Neural cell (in vitro differentiated cells): ENCODE data around the gene SFT2D2. TPM values are rescaled to one million over a fixed set of nuclear protein-coding genes. Genes with fewer than 3 reads are reported as not detected.

ENCODE experiments used
- H2AFZ ChIP-seq: fragments of 200-600, 300-800 bp; sonication (generic), shearing (Covaris generic); 2 replicates; pipeline ENCODE4 v1.6.0; 2014; ENCODE audit warnings: low read depth, mild to moderate bottlenecking, antibody characterized with exemption, low read length, moderate library complexity
- H3F3A ChIP-seq: fragments of 200-600 bp; shearing (Covaris generic); 2 replicates; pipeline ENCODE4 v1.6.1; 2016; ENCODE audit warnings: mild to moderate bottlenecking, moderate library complexity, mixed read lengths, antibody characterized with exemption, low read length; ENCODE audit not compliant: insufficient read depth, poor library complexity, severe bottlenecking
- H3K27ac ChIP-seq: fragments of 200-600, 300-800 bp; sonication (generic), shearing (Covaris generic); 2 replicates; pipeline ENCODE4 v1.5.1; 2014; ENCODE audit warnings: mild to moderate bottlenecking, low read length, moderate library complexity
- H3K27me3 ChIP-seq: fragments of 300-800, 200-600 bp; sonication (generic), shearing (Covaris generic); 2 replicates; pipeline ENCODE4 v1.6.0; 2014; ENCODE audit warnings: mild to moderate bottlenecking, low read depth, low read length, moderate library complexity; ENCODE audit not compliant: insufficient read depth
- H3K36me3 ChIP-seq: fragments of 300-800, 200-600 bp; sonication (generic), shearing (Covaris generic); 2 replicates; pipeline ENCODE4 v1.5.1; 2014; ENCODE audit warnings: mild to moderate bottlenecking, antibody characterized with exemption, low read length, moderate library complexity; ENCODE audit not compliant: insufficient read depth
- H3K4me2 ChIP-seq: fragments of 300-800, 200-600 bp; sonication (generic), shearing (Covaris generic); 2 replicates; pipeline ENCODE4 v1.6.0; 2014; ENCODE audit warnings: mild to moderate bottlenecking, low read length
- H3K4me3 ChIP-seq: fragments of 300-800, 200-600 bp; sonication (generic), shearing (Covaris generic); 2 replicates; pipeline ENCODE4 v1.5.1; 2014; ENCODE audit warnings: mild to moderate bottlenecking, low read length, moderate library complexity
- H3K79me2 ChIP-seq: fragments of 200-600 bp; shearing (Covaris generic); replicated peaks from 2 replicates; pipeline ENCODE4 v1.6.0; 2014; ENCODE audit warnings: mild to moderate bottlenecking, low read length, moderate library complexity; ENCODE audit not compliant: insufficient read depth
- H3K9ac ChIP-seq: fragments of 300-800, 200-600 bp; sonication (generic), shearing (Covaris generic); 2 replicates; pipeline ENCODE4 v1.6.1; 2016; ENCODE audit warnings: mild to moderate bottlenecking, low read length, mixed read lengths
- H3K9me2 ChIP-seq: fragments of 200-600 bp; shearing (Covaris generic); 2 replicates; pipeline ENCODE4 v1.6.1; 2016; ENCODE audit warnings: mild to moderate bottlenecking, low read length, mixed read lengths; ENCODE audit not compliant: insufficient read depth
- H3K9me3 ChIP-seq: fragments of 200-600, 300-800 bp; sonication (generic), shearing (Covaris generic); 2 replicates; pipeline ENCODE4 v1.6.1; 2016; ENCODE audit warnings: mild to moderate bottlenecking, mixed run types, low read length, moderate library complexity, mixed read lengths
- H4K20me1 ChIP-seq: fragments of 200-600 bp; shearing (Covaris generic); 2 replicates; pipeline ENCODE4 v1.6.1; 2016; ENCODE audit warnings: mild to moderate bottlenecking, mixed run types; ENCODE audit not compliant: insufficient read depth
- CTCF ChIP-seq: fragments of 450-650 bp; IDR thresholded peaks from 2 replicates; pipeline ENCODE4 v1.5.1; 2014; ENCODE audit warnings: antibody characterized with exemption, mild to moderate bottlenecking, moderate library complexity; ENCODE audit not compliant: poor library complexity, severe bottlenecking
- EP300 ChIP-seq: fragments of 450-650 bp; conservative IDR thresholded peaks from 2 replicates; pipeline ENCODE4 v1.6.1; 2014; ENCODE audit warnings: antibody characterized with exemption, mild to moderate bottlenecking, moderate library complexity; ENCODE audit not compliant: poor library complexity, severe bottlenecking
- EZH2 ChIP-seq: fragments of 200-600, 300-800 bp; shearing (Covaris generic), sonication (generic); IDR thresholded peaks from 2 replicates; pipeline ENCODE4 v1.6.1; 2014; ENCODE audit warnings: antibody characterized with exemption, low read length, borderline replicate concordance, mild to moderate bottlenecking; ENCODE audit not compliant: insufficient read depth, poor library complexity, severe bottlenecking
- MXI1 ChIP-seq: fragments of 450-650 bp; conservative IDR thresholded peaks from 2 replicates; pipeline ENCODE4 v1.6.1; 2014; ENCODE audit warnings: antibody characterized with exemption, mild to moderate bottlenecking; ENCODE audit not compliant: poor library complexity, severe bottlenecking
- POLR2AphosphoS5 ChIP-seq: IDR thresholded peaks from 2 replicates; pipeline ENCODE4 v1.6.1; 2012
- RAD21 ChIP-seq: fragments of 450-650 bp; conservative IDR thresholded peaks from 2 replicates; pipeline ENCODE4 v1.6.1; 2014; ENCODE audit warnings: antibody characterized with exemption, mild to moderate bottlenecking, moderate library complexity
- REST ChIP-seq: IDR thresholded peaks from 2 replicates; pipeline ENCODE4 v1.6.1; 2012; ENCODE audit warnings: borderline replicate concordance
- SMC3 ChIP-seq: fragments of 450-650 bp; conservative IDR thresholded peaks from 2 replicates; pipeline ENCODE4 v1.6.1; 2014; ENCODE audit warnings: antibody characterized with exemption, mild to moderate bottlenecking, moderate library complexity; ENCODE audit not compliant: poor library complexity
- TAF1 ChIP-seq: IDR thresholded peaks from 2 replicates; pipeline ENCODE4 v1.6.1; 2012; ENCODE audit warnings: low read depth
- polyA plus RNA-seq: library from polyadenylated mRNA; depleted of rRNA; stranded (reverse); fragments of >200 nt; gene quantifications from 2 replicates; pipeline ENCODE4 v1.2.3, GENCODE V29; 2014

SFT2D2 gene
- polyA plus RNA-seq, 1 donor from 2014 or later = 8.3 TPM

GRCh38 chr1:168195199-168196135 lies 30.3 kb upstream of the SFT2D2 start:
- Histone ChIP-seq H3K27me3 (no peaks in the 10 kb centered on the region), H3K9me2 (no peaks in the 10 kb centered on the region), H3K4me2 (no peak overlapping the region), H3K4me3 (no peak overlapping the region), H3K36me3 (no peaks in the 10 kb centered on the region), H3K9ac (no peak overlapping the region), H3K9me3 (no peaks in the 10 kb centered on the region), H3F3A (no peaks in the 10 kb centered on the region), H3K27ac (no peak overlapping the region), H3K79me2 (no peaks in the 10 kb centered on the region), H4K20me1 (no peaks in the 10 kb centered on the region), H2AFZ (no peak overlapping the region)
- TF ChIP-seq EP300 = no peak
- TF ChIP-seq REST = no peak
- no peak for TF ChIP-seq TAF1
- no peak for TF ChIP-seq POLR2AphosphoS5
- no peak for TF ChIP-seq RAD21
- TF ChIP-seq CTCF = no peak
- no peak for TF ChIP-seq SMC3
- TF ChIP-seq MXI1 = no peak
- no peak for TF ChIP-seq EZH2

- Histone ChIP-seq H3K4me2 (no peak overlapping the region), H3K36me3 (no peaks in the 10 kb centered on the region), H3K79me2 (no peaks in the 10 kb centered on the region), H3K9me2 (no peaks in the 10 kb centered on the region), H3K9me3 (no peaks in the 10 kb centered on the region), H4K20me1 (no peaks in the 10 kb centered on the region), H3K9ac (no peak overlapping the region), H3F3A (no peaks in the 10 kb centered on the region), H3K27me3 (no peaks in the 10 kb centered on the region), H2AFZ (no peak overlapping the region), H3K4me3 (no peak overlapping the region), H3K27ac (no peak overlapping the region)
- no peak for TF ChIP-seq EZH2
- TF ChIP-seq EP300 = no peak
- no peak for TF ChIP-seq MXI1
- no peak for TF ChIP-seq CTCF
- no peak for TF ChIP-seq POLR2AphosphoS5
- no peak for TF ChIP-seq RAD21
- no peak for TF ChIP-seq TAF1
- no peak for TF ChIP-seq REST
- no peak for TF ChIP-seq SMC3
Measured at GRCh38 chr1:168199056-168199455, 26.7 kb upstream of the SFT2D2 start.
